H1 (cell line): ENCODE data around the gene YTHDF2. TPM values are rescaled to one million over a fixed set of nuclear protein-coding genes. Genes with fewer than 3 reads are reported as not detected.
"Not testable (repeated sequence)": the region's sequence is repeated elsewhere in the genome, so short reads cannot be mapped to it uniquely, and the experiment has no call there.

ENCODE experiments used
- CTCF ChIA-PET: fragments of 300-600 bp; sonication (Branson Sonifier 250); formaldehyde crosslinking; loops from one replicate; lab custom pipeline; 2021; ENCODE audit not compliant: partially characterized antibody; lab: Charles Lee
- POLR2A ChIA-PET: fragments of 300-600 bp; sonication (Branson Sonifier 250); formaldehyde crosslinking; loops from one replicate; lab custom pipeline; 2021; ENCODE audit warnings: inconsistent platforms; ENCODE audit not compliant: partially characterized antibody; lab: Charles Lee
- DNase-seq, 2 experiments: peaks; one replicate each; pipeline versions ENCODE4 v3.0.0 to v3.0.0-alpha.2; 2010 to 2022; ENCODE audit warnings: low spot score in 2 of 2, low read depth in 1 of 2, mixed read lengths in 1 of 2
- FAIRE-seq: peaks from 2 replicates; lab custom pipeline; 2011; peaks lifted over from hg19 to GRCh38; lab: Jason Lieb, UNC
- H2AFZ ChIP-seq: 2 replicates; pipeline ENCODE4 v1.8.1; 2012; ENCODE audit warnings: low read length, inconsistent platforms
- H2AK5ac ChIP-seq: 2 replicates; pipeline ENCODE4 v1.6.1; 2013; ENCODE audit warnings: low read depth, low read length
- H2BK120ac ChIP-seq: replicated peaks from 2 replicates; pipeline ENCODE3; 2013; ENCODE audit warnings: low read depth, low read length, inconsistent platforms
- H2BK12ac ChIP-seq: 2 replicates; pipeline ENCODE4 v1.6.1; 2013; ENCODE audit warnings: low read depth, low read length
- H2BK15ac ChIP-seq: 2 replicates; pipeline ENCODE4 v1.6.1; 2013; ENCODE audit warnings: low read length
- H2BK20ac ChIP-seq: 2 replicates; pipeline ENCODE4 v1.6.1; 2013; ENCODE audit warnings: low read length
- H2BK5ac ChIP-seq: 2 replicates; pipeline ENCODE4 v1.6.1; 2013; ENCODE audit warnings: low read depth, low read length
- H3K14ac ChIP-seq: 2 replicates; pipeline ENCODE4 v1.6.1; 2013; ENCODE audit warnings: inconsistent platforms; ENCODE audit not compliant: insufficient read length
- H3K18ac ChIP-seq: 2 replicates; pipeline ENCODE4 v1.6.1; 2013; ENCODE audit warnings: low read length; ENCODE audit errors: extremely low read depth
- H3K23ac ChIP-seq: 2 replicates; pipeline ENCODE4 v1.6.1; 2013; ENCODE audit warnings: inconsistent platforms; ENCODE audit not compliant: insufficient read length
- H3K23me2 ChIP-seq: 2 replicates; pipeline ENCODE4 v1.6.1; 2013; ENCODE audit warnings: low read depth, low read length
- H3K27ac ChIP-seq: 2 replicates; pipeline ENCODE4 v1.6.1; 2011; ENCODE audit warnings: low read depth, low read length, inconsistent platforms
- H3K27me3 ChIP-seq, 4 experiments: replicated peaks in 1 of 4; 1 replicate in 1 of 4; 2 replicates in 3 of 4; pipeline versions ENCODE4 v1.6.1 to v1.8.1; 2011 to 2013; ENCODE audit warnings: low read length in 3 of 4, mild to moderate bottlenecking in 3 of 4, inconsistent platforms in 2 of 4, mixed read lengths in 2 of 4, moderate library complexity in 1 of 4; ENCODE audit not compliant: control insufficient read depth in 3 of 4, insufficient read depth in 3 of 4; ENCODE audit errors: extremely low read depth in 1 of 4
- H3K36me3 ChIP-seq, 4 experiments: 2 replicates each; pipeline versions ENCODE4 v1.6.1 to v1.8.1; 2011 to 2013; ENCODE audit warnings: mild to moderate bottlenecking in 4 of 4, low read length in 3 of 4, moderate library complexity in 2 of 4, control low read depth in 1 of 4, inconsistent platforms in 1 of 4; ENCODE audit not compliant: insufficient read depth in 4 of 4, control insufficient read depth in 2 of 4
- H3K4ac ChIP-seq: replicated peaks from 2 replicates; pipeline ENCODE3; 2013; ENCODE audit warnings: low read length, low read depth, mixed read lengths, inconsistent platforms; ENCODE audit not compliant: insufficient read length
- H3K4me1 ChIP-seq, 4 experiments: replicated peaks in 1 of 4; 1 replicate in 1 of 4; 2 replicates in 3 of 4; pipeline versions ENCODE4 v1.6.1 to v1.8.1; 2011 to 2013; ENCODE audit warnings: low read length in 3 of 4, inconsistent platforms in 2 of 4, mixed read lengths in 1 of 4; ENCODE audit not compliant: insufficient read depth in 4 of 4, control insufficient read depth in 3 of 4
- H3K4me2 ChIP-seq, 2 experiments: 2 replicates each; pipeline versions ENCODE4 v1.6.1 to v1.8.1; 2011 to 2013; ENCODE audit warnings: low read depth in 2 of 2, low read length in 2 of 2, control low read depth in 1 of 2, inconsistent platforms in 1 of 2, mild to moderate bottlenecking in 1 of 2; ENCODE audit not compliant: insufficient read depth in 1 of 2
- H3K4me3 ChIP-seq, 4 experiments: fragments of 200-600, 300-600 bp in 1 of 4; sonication (generic), shearing (Covaris generic), sonication (Bioruptor Twin) in 1 of 4; 2 replicates each; pipeline versions ENCODE4 v1.5.1 to v1.8.1; 2011 to 2016; ENCODE audit warnings: low read length in 4 of 4, low read depth in 3 of 4, control low read depth in 2 of 4, inconsistent platforms in 2 of 4, mild to moderate bottlenecking in 2 of 4, mixed read lengths in 1 of 4, moderate library complexity in 1 of 4; ENCODE audit not compliant: insufficient read depth in 2 of 4; ENCODE audit errors: extremely low read depth in 1 of 4
- H3K56ac ChIP-seq: replicated peaks from 2 replicates; pipeline ENCODE3; 2013; ENCODE audit warnings: low read depth, mild to moderate bottlenecking, mixed read lengths, low read length, inconsistent platforms; ENCODE audit not compliant: insufficient read length
- H3K79me1 ChIP-seq: 2 replicates; pipeline ENCODE4 v1.6.1; 2013; ENCODE audit warnings: low read depth, low read length, control low read depth
- H3K79me2 ChIP-seq, 2 experiments: 2 replicates each; pipeline versions ENCODE4 v1.6.1 to v1.8.1; 2012 to 2013; ENCODE audit warnings: low read length in 2 of 2, mild to moderate bottlenecking in 2 of 2, inconsistent platforms in 1 of 2; ENCODE audit not compliant: insufficient read depth in 2 of 2, control insufficient read depth in 1 of 2
- H3K9ac ChIP-seq, 4 experiments: replicated peaks in 1 of 4; 1 replicate in 1 of 4; 2 replicates in 3 of 4; pipeline versions ENCODE4 v1.6.1 to v1.8.1; 2011 to 2013; ENCODE audit warnings: low read depth in 3 of 4, low read length in 3 of 4, control low read depth in 2 of 4, mild to moderate bottlenecking in 2 of 4, moderate library complexity in 2 of 4, inconsistent platforms in 1 of 4; ENCODE audit errors: extremely low read depth in 1 of 4
- H3K9me3 ChIP-seq, 2 experiments: 2 replicates each; pipeline versions ENCODE4 v1.6.1 to v1.8.1; 2012 to 2013; ENCODE audit warnings: mild to moderate bottlenecking in 2 of 2, moderate library complexity in 2 of 2, control low read depth in 1 of 2, inconsistent platforms in 1 of 2, low read depth in 1 of 2, low read length in 1 of 2, mixed read lengths in 1 of 2; ENCODE audit not compliant: insufficient read depth in 2 of 2
- H4K20me1 ChIP-seq, 2 experiments: replicated peaks in 1 of 2; 2 replicates each; pipeline versions ENCODE3 to v1.8.1; 2011 to 2013; ENCODE audit warnings: inconsistent platforms in 2 of 2, low read length in 2 of 2, mild to moderate bottlenecking in 1 of 2; ENCODE audit not compliant: insufficient read depth in 2 of 2, control insufficient read depth in 1 of 2
- H4K5ac ChIP-seq: 2 replicates; pipeline ENCODE4 v1.6.1; 2013; ENCODE audit warnings: low read length, low read depth, mixed read lengths, inconsistent platforms; ENCODE audit not compliant: insufficient read length
- H4K8ac ChIP-seq: 2 replicates; pipeline ENCODE4 v1.8.0; 2013; ENCODE audit warnings: mild to moderate bottlenecking, moderate library complexity, low read length, inconsistent platforms; ENCODE audit not compliant: insufficient read depth; ENCODE audit errors: extremely low read depth
- H4K91ac ChIP-seq: replicated peaks from 2 replicates; pipeline ENCODE3; 2013; ENCODE audit warnings: low read length, mixed read lengths, inconsistent platforms; ENCODE audit not compliant: insufficient read length
- KDM1A ChIP-seq: fragments of 200-600, 300-600 bp; sonication (generic); IDR thresholded peaks from 2 replicates; pipeline ENCODE4 v1.7.1; 2016; ENCODE audit warnings: mild to moderate bottlenecking, low read length, borderline replicate concordance
- whole genome bisulfite sequencing, 2 experiments: shearing (Covaris generic) in 1 of 2; methylation state at CpG; one replicate each; pipeline versions ENCODE4 v1.1.6 to v1.1.7; 2013 to 2015; ENCODE audit warnings: low lambda C conversion rate in 2 of 2, mixed read lengths in 2 of 2, inconsistent platforms in 1 of 2, low coverage in 1 of 2, missing lambda C conversion rate in 1 of 2; ENCODE audit not compliant: insufficient replicate concordance in 2 of 2, insufficient coverage in 1 of 2, insufficient read length in 1 of 2; ENCODE audit errors: extremely low coverage in 1 of 2, missing lambda C conversion rate in 1 of 2; 5-methylcytosine and 5-hydroxymethylcytosine counted together
- polyA plus RNA-seq, 7 experiments: library from polyadenylated mRNA; depleted of rRNA in 3 of 7; stranded (reverse) in 5 of 7; unstranded in 2 of 7; fragments of >200 nt in 5 of 7; fragments of 200-250 nt in 2 of 7; gene quantifications; 1 replicate in 5 of 7; 2 replicates in 1 of 7; 4 replicates in 1 of 7; pipeline versions ENCODE4 v1.2.1 to v1.2.3, GENCODE V29; 2011 to 2013; ENCODE audit warnings: missing spikeins in 2 of 7, mixed read lengths in 2 of 7
- total RNA-seq: library from RNA; stranded (reverse); fragmentation: NEBNext Ultra II Directional; extraction: Animal tissue kit (Norgen Biotek cat#: 25700); gene quantifications from 2 replicates; pipeline ENCODE4 v1.2.1, GENCODE V29; 2021

Gene YTHDF2
- total and polyA plus RNA-seq, 2 of the 8 experiments (the other 6 are each of a cell fraction or from before 2014, with no cell fraction given) = 128 to 164 TPM

GRCh38 chr1:28791929-28792328 is 55.2 kb downstream of the YTHDF2 start:
- 0 out of 2 replicates have a peak, but pooled peaks have one; percentile 13 for TF ChIP-seq KDM1A
- TF ChIP-seq, all 59 proteins: peak for 1; not testable (repeated sequence) for 58
- H2BK120ac ChIP-seq, H3K27me3 ChIP-seq, H2AFZ ChIP-seq, H4K8ac ChIP-seq, H3K14ac ChIP-seq, H2BK20ac ChIP-seq, H3K27ac ChIP-seq, H3K4me3 ChIP-seq, H3K23ac ChIP-seq, H3K4me1 ChIP-seq, H3K56ac ChIP-seq, DNase-seq, H2AK5ac ChIP-seq, H4K91ac ChIP-seq, H3K18ac ChIP-seq, H2BK12ac ChIP-seq, H3K9ac ChIP-seq, H3K4me2 ChIP-seq, H4K20me1 ChIP-seq, H3K4ac ChIP-seq, H3K9me3 ChIP-seq, H3K36me3 ChIP-seq, H3K79me1 ChIP-seq, H4K5ac ChIP-seq, H3K79me2 ChIP-seq, FAIRE-seq, H3K23me2 ChIP-seq, POLR2A ChIA-PET, H2BK15ac ChIP-seq, H2BK5ac ChIP-seq: not testable (repeated sequence)
- WGBS, 2 experiments = 93% methylated on average over 2 of the region's 2 CpGs; no CpG with 5 or more reads in 1 of the 2 experiments
- CTCF ChIA-PET = interaction anchor here (0.6 to 8.7 kb wide), 6 partner anchors 13 to 90 kb away, joined by 3 to 106 read pairs (median 6); no protein-coding TSS in a partner anchor
